A673 (cell line): ENCODE results near the gene FGFR3.

Source experiments
- EZH2 ChIP-seq: fragments of 200-600 bp; sonication (generic); IDR thresholded peaks from 2 replicates; pipeline ENCODE4 v1.6.1; 2017; ENCODE audit warnings: borderline replicate concordance, low read depth, mild to moderate bottlenecking, mixed read lengths, antibody characterized with exemption, low read length; ENCODE audit not compliant: poor library complexity, severe bottlenecking
- TF ChIP-seq, protein P1 (sequence below): fragments of 300-800, 200-600 bp; sonication (generic); conservative IDR thresholded peaks from 2 replicates; pipeline ENCODE4 v1.5.1; 2017; ENCODE audit warnings: low read depth, mild to moderate bottlenecking, antibody characterized with exemption, low read length, moderate library complexity, mixed read lengths

DNA sequence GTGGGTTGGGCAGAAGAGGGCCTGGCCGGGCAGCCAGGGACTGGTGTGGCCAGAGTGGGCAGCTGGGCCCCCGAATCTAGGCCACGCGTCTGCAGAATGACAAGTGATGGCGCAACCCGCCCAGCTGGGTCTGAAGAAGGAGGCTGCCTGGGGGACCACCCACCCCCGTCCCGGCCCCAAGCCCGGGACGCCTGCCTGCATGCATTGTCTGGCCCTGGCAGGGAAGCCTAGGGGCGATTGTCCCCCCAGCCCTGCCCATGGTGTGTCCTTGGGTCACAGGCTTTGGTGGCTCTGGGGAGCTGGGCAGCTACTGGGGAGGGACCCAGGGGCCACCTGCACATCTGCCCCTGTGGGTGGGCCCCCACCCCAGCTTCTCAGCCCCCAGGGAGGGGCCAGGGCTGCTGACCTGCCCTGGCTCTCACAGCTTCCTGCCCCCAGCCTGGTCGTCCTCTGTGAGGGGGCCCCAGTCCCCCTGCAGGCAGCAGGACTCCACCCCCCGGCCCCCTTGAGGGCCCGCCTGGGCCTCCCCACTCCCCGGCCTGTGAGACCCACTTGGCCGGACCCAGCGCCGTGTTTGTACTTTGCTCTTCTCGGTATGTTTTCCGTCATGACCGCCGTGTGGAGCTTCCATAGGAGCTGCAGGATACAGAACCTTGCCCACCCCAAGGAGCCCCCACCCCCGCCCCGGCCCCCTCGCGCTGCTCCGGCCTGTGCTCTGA, 4.9 kb downstream of the FGFR3 start:
- TF ChIP-seq, protein P1, sequence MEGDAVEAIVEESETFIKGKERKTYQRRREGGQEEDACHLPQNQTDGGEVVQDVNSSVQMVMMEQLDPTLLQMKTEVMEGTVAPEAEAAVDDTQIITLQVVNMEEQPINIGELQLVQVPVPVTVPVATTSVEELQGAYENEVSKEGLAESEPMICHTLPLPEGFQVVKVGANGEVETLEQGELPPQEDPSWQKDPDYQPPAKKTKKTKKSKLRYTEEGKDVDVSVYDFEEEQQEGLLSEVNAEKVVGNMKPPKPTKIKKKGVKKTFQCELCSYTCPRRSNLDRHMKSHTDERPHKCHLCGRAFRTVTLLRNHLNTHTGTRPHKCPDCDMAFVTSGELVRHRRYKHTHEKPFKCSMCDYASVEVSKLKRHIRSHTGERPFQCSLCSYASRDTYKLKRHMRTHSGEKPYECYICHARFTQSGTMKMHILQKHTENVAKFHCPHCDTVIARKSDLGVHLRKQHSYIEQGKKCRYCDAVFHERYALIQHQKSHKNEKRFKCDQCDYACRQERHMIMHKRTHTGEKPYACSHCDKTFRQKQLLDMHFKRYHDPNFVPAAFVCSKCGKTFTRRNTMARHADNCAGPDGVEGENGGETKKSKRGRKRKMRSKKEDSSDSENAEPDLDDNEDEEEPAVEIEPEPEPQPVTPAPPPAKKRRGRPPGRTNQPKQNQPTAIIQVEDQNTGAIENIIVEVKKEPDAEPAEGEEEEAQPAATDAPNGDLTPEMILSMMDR: no peak
- no peak for TF ChIP-seq EZH2
